ENCODE data around the gene SFN. TPM values are rescaled to one million over a fixed set of nuclear protein-coding genes. Genes with fewer than 3 reads are reported as not detected.

The SFN gene
- total and polyA plus RNA-seq, 2 of the 13 experiments (the other 11 are each of a cell fraction or from before 2014, with no cell fraction given), result 4.3 to 5.6 TPM

DNA sequence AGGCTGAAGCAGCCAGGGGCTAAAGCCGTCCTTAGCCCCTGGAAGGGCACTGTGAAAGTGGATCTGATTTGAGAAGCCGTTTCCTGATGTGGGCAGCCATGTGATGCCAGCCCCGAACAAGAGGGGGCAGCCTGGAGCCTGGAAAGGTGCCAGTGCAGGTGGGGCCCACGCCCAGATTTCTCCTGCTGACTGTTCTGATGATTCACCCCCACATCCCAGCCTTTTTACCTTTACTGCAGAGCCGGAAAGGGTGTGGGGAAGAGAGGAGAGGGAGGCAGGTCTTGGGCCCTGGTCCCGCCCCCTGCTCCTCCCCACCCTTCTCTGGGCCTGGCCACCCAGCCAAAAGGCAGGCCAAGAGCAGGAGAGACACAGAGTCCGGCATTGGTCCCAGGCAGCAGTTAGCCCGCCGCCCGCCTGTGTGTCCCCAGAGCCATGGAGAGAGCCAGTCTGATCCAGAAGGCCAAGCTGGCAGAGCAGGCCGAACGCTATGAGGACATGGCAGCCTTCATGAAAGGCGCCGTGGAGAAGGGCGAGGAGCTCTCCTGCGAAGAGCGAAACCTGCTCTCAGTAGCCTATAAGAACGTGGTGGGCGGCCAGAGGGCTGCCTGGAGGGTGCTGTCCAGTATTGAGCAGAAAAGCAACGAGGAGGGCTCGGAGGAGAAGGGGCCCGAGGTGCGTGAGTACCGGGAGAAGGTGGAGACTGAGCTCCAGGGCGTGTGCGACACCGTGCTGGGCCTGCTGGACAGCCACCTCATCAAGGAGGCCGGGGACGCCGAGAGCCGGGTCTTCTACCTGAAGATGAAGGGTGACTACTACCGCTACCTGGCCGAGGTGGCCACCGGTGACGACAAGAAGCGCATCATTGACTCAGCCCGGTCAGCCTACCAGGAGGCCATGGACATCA lies at the start of gene SFN (continued):
- peak; percentile 67 for TF ChIP-seq PHF8 (CRISPR knock-in tag; IDR thresholded peaks at IDR 0.05)
- no peak for TF ChIP-seq NFRKB (IDR thresholded peaks at IDR 0.05)
- TF ChIP-seq ZNF382 (CRISPR knock-in tag; IDR thresholded peaks at IDR 0.05; ENCODE audit: borderline replicate concordance), result no peak
- no peak for TF ChIP-seq RNF2 (conservative IDR thresholded peaks at IDR 0.05; ENCODE audit: low read depth)
- TF ChIP-seq GATA4 (IDR thresholded peaks at IDR 0.05; ENCODE audit: borderline replicate concordance, low read depth), result 0 out of 2 replicates have a peak, but pooled peaks have one; percentile 39
- no peak for TF ChIP-seq ZNF777 (CRISPR knock-in tag; IDR thresholded peaks at IDR 0.05)
- 0 out of 2 replicates have a peak, but pooled peaks have one; percentile 12 for TF ChIP-seq ZNF614 (CRISPR knock-in tag; IDR thresholded peaks at IDR 0.05; ENCODE audit: borderline replicate concordance)
- no peak for TF ChIP-seq ZNF772 (CRISPR knock-in tag; IDR thresholded peaks at IDR 0.05)
- peak; percentile 30; the same call in 1 of the 2 replicates for TF ChIP-seq ZGPAT (CRISPR knock-in tag; IDR thresholded peaks at IDR 0.05)
- peak; percentile 47; the same call in 1 of the 2 replicates for TF ChIP-seq YEATS2 (CRISPR knock-in tag; IDR thresholded peaks at IDR 0.05; ENCODE audit: borderline replicate concordance)
- no peak for TF ChIP-seq MZF1 (CRISPR knock-in tag; IDR thresholded peaks at IDR 0.05; ENCODE audit: borderline replicate concordance)
- TF ChIP-seq JUN (CRISPR knock-in tag; IDR thresholded peaks at IDR 0.05), result no peak
- TF ChIP-seq ZFY (CRISPR knock-in tag; IDR thresholded peaks at IDR 0.05), result peak; percentile 42; the same call in 1 of the 2 replicates
- TF ChIP-seq RBM22 (optimal IDR thresholded peaks at IDR 0.05; ENCODE audit: low read length), result no peak
- no peak for TF ChIP-seq DPF2 (CRISPR knock-in tag; IDR thresholded peaks at IDR 0.05; ENCODE audit: borderline replicate concordance, low read depth)
- TF ChIP-seq ELF4 (CRISPR knock-in tag; IDR thresholded peaks at IDR 0.05; ENCODE audit: borderline replicate concordance), result no peak
- no peak for TF ChIP-seq FOXK1 (CRISPR knock-in tag; IDR thresholded peaks at IDR 0.05; ENCODE audit: borderline replicate concordance, low read depth)
- no peak for TF ChIP-seq SCMH1 (CRISPR knock-in tag; IDR thresholded peaks at IDR 0.05; ENCODE audit: borderline replicate concordance)
- no peak for TF ChIP-seq ARNT (IDR thresholded peaks at IDR 0.05)
- TF ChIP-seq KLF6 (CRISPR knock-in tag; IDR thresholded peaks at IDR 0.05), result no peak; the same call in 1 of the 2 replicates
- no peak for TF ChIP-seq ZNF879 (CRISPR knock-in tag; IDR thresholded peaks at IDR 0.05)
- no peak for TF ChIP-seq NR1H2 (CRISPR knock-in tag; IDR thresholded peaks at IDR 0.05; ENCODE audit: borderline replicate concordance, low read depth)
- TF ChIP-seq PAX8 (CRISPR knock-in tag; IDR thresholded peaks at IDR 0.05; ENCODE audit: borderline replicate concordance), result no peak
- no peak for TF ChIP-seq ZNF615 (CRISPR knock-in tag; IDR thresholded peaks at IDR 0.05; ENCODE audit: borderline replicate concordance)
- TF ChIP-seq BRD4 (CRISPR knock-in tag; IDR thresholded peaks at IDR 0.05), result no peak
- no peak for TF ChIP-seq GFI1 (CRISPR knock-in tag; IDR thresholded peaks at IDR 0.05; ENCODE audit: borderline replicate concordance)
- TF ChIP-seq ZNF282 (IDR thresholded peaks at IDR 0.05; ENCODE audit: partially characterized antibody), result no peak
- TF ChIP-seq, protein P1, sequence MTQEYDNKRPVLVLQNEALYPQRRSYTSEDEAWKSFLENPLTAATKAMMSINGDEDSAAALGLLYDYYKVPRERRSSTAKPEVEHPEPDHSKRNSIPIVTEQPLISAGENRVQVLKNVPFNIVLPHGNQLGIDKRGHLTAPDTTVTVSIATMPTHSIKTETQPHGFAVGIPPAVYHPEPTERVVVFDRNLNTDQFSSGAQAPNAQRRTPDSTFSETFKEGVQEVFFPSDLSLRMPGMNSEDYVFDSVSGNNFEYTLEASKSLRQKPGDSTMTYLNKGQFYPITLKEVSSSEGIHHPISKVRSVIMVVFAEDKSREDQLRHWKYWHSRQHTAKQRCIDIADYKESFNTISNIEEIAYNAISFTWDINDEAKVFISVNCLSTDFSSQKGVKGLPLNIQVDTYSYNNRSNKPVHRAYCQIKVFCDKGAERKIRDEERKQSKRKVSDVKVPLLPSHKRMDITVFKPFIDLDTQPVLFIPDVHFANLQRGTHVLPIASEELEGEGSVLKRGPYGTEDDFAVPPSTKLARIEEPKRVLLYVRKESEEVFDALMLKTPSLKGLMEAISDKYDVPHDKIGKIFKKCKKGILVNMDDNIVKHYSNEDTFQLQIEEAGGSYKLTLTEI (CRISPR knock-in tag; conservative IDR thresholded peaks at IDR 0.05), result no peak
- TF ChIP-seq ZNF670 (CRISPR knock-in tag; IDR thresholded peaks at IDR 0.05; ENCODE audit: borderline replicate concordance), result no peak
- TF ChIP-seq AHR (CRISPR knock-in tag; IDR thresholded peaks at IDR 0.05), result no peak

Data from HepG2 (cell line).